Activated T-helper 1 cell treated with anti-CD3 and anti-CD28 coated beads, Interleukin-2, amount 50 U/mL, for 16 hours (primary cell): ENCODE measurements around the gene ATP2A2.

ENCODE experiments used
- DNase-seq, 2 donors: peaks; one replicate each; pipeline ENCODE4 v3.0.0-alpha.2; 2020; ENCODE audit warnings: low read depth in 1 of 2, low spot score in 1 of 2

The ATP2A2 gene

GRCh38 chr12:110289044-110289710, 8.1 kb downstream of the ATP2A2 start:
- DNase-seq, result no peak

- DNase-seq, result no peak
Measured at GRCh38 chr12:110289711-110290078, 8.6 kb downstream of the ATP2A2 start.

GRCh38 chr12:110301065-110301806, 20.2 kb downstream of the ATP2A2 start:
- DNase-seq, result no peak

GRCh38 chr12:110304061-110304551, 23.1 kb downstream of the ATP2A2 start:
- DNase-seq, result no peak

- no peak for DNase-seq
Measured at GRCh38 chr12:110307372-110307771, 26.3 kb downstream of the ATP2A2 start.

- DNase-seq, result no peak
Measured at GRCh38 chr12:110310763-110311162, 29.7 kb downstream of the ATP2A2 start.

GRCh38 chr12:110311903-110312302, 30.9 kb downstream of the ATP2A2 start:
- DNase-seq, result no peak

GRCh38 chr12:110312581-110313360, 31.7 kb downstream of the ATP2A2 start:
- no peak for DNase-seq

- DNase-seq, result no peak
Measured at GRCh38 chr12:110314308-110314707, 33.3 kb downstream of the ATP2A2 start.

- no peak for DNase-seq
Measured at GRCh38 chr12:110316861-110317260, 35.8 kb downstream of the ATP2A2 start.

GRCh38 chr12:110317911-110318310, 36.9 kb downstream of the ATP2A2 start:
- no peak for DNase-seq

GRCh38 chr12:110320550-110320949, 39.5 kb downstream of the ATP2A2 start:
- DNase-seq, result no peak

GRCh38 chr12:110329710-110330109, 48.7 kb downstream of the ATP2A2 start:
- no peak for DNase-seq

- DNase-seq, result no peak
Measured at GRCh38 chr12:110330124-110330523, 49.1 kb downstream of the ATP2A2 start.

GRCh38 chr12:110330544-110330943, 49.5 kb downstream of the ATP2A2 start:
- DNase-seq, result no peak

- DNase-seq, result no peak
Measured at GRCh38 chr12:110333201-110333600, 52.2 kb downstream of the ATP2A2 start.

- DNase-seq, result no peak
Measured at GRCh38 chr12:110335481-110336045, 54.5 kb downstream of the ATP2A2 start.

GRCh38 chr12:110337912-110338710, 57.1 kb downstream of the ATP2A2 start:
- DNase-seq, result no peak

GRCh38 chr12:110338754-110339153, 57.7 kb downstream of the ATP2A2 start:
- no peak for DNase-seq

GRCh38 chr12:110339184-110339952, 58.3 kb downstream of the ATP2A2 start:
- no peak for DNase-seq
